Naive thymus-derived CD8-positive, alpha-beta T cell (primary cell): ENCODE measurements around the gene PRKRIP1. TPM values are rescaled to one million over a fixed set of nuclear protein-coding genes. Genes with fewer than 3 reads are reported as not detected.
"Not testable (repeated sequence)": the region's sequence is repeated elsewhere in the genome, so short reads cannot be mapped to it uniquely, and the experiment has no call there.

ENCODE experiments used
- ATAC-seq, 2 donors: fragments of 150-1000 bp; cut with Tn5 transposase in 1 of 2; sonication (Bioruptor Pico), chemical (Tn5 transposase) in 1 of 2; 1 replicate in 1 of 2; 2 replicates in 1 of 2; pipeline ENCODE4 v1.10.0; 2021; ENCODE audit warnings: mild to moderate bottlenecking in 2 of 2, moderate library complexity in 2 of 2
- POLR2A ChIA-PET: fragments of 350-600 bp; sonication (Branson Sonifier 250); formaldehyde crosslinking; loops from one replicate; lab custom pipeline; 2021; ENCODE audit warnings: antibody characterized with exemption; lab: Charles Lee
- DNase-seq, 10 donors: peaks; one replicate each; pipeline versions ENCODE4 v3.0.0 to v3.0.0-alpha.2; 2020 to 2022
- H3K27ac Mint-ChIP-seq, 10 donors: one replicate each; pipeline ENCODE4 v1.8.0; 2020 to 2022; ENCODE audit warnings: mild to moderate bottlenecking in 10 of 10, mixed read lengths in 10 of 10, moderate library complexity in 4 of 10, inconsistent platforms in 1 of 10
- H3K27me3 Mint-ChIP-seq, 5 donors: one replicate each; pipeline ENCODE4 v1.8.0; 2021 to 2022; ENCODE audit warnings: mixed read lengths in 5 of 5
- H3K36me3 Mint-ChIP-seq, 3 donors: one replicate each; pipeline ENCODE4 v1.8.0; 2020 to 2022; ENCODE audit warnings: mixed read lengths in 3 of 3, mild to moderate bottlenecking in 2 of 3, inconsistent platforms in 1 of 3
- H3K4me1 Mint-ChIP-seq, 4 donors: one replicate each; pipeline ENCODE4 v1.8.0; 2021 to 2022; ENCODE audit warnings: mixed read lengths in 4 of 4
- H3K4me3 Mint-ChIP-seq, 10 donors: one replicate each; pipeline ENCODE4 v1.8.0; 2020 to 2022; ENCODE audit warnings: mild to moderate bottlenecking in 10 of 10, mixed read lengths in 10 of 10, moderate library complexity in 6 of 10, inconsistent platforms in 1 of 10
- H3K9me3 Mint-ChIP-seq, 9 donors: one replicate each; pipeline ENCODE4 v1.8.0; 2020 to 2022; ENCODE audit warnings: mixed read lengths in 9 of 9, mild to moderate bottlenecking in 3 of 9, inconsistent platforms in 1 of 9, moderate library complexity in 1 of 9
- polyA plus RNA-seq, 3 donors: library from polyadenylated mRNA; unstranded; fragments of 300-500 nt; fragmentation: Illumina TruSeq; gene quantifications; one replicate each; pipeline ENCODE4 v1.2.3, GENCODE V29; 2021
- total RNA-seq, 8 experiments: library from RNA in 2 of 8; stranded (reverse) in 2 of 8; gene quantifications; one replicate each; pipeline ENCODE4 v1.2.3 and lab custom pipeline; 2021 to 2026

PRKRIP1 gene
- total and polyA plus RNA-seq, 5 experiments from 2014 or later: 13.4 to 47.9 (median 27.0) TPM

- H3K4me1 Mint-ChIP-seq: peaks cover 4 to 9% (median 5%) of the 10 kb centered on the region in 4 donors
- H3K9me3 Mint-ChIP-seq: no peaks in the 10 kb centered on the region
- no peak overlapping the region for H3K27ac Mint-ChIP-seq
Measured at GRCh38 chr7:102451371-102452054, 55.4 kb downstream of the PRKRIP1 start.

GRCh38 chr7:102452451-102452850 is 56.3 kb downstream of the PRKRIP1 start:
- DNase-seq (no peak), ATAC-seq (no peak)
- H3K27me3 Mint-ChIP-seq: no peaks in the 10 kb centered on the region
- POLR2A ChIA-PET: interaction anchor here (1.2 to 3.5 kb wide), 3 partner anchors 26 to 40 kb away, joined by 3 to 17 read pairs (median 8); no protein-coding TSS in a partner anchor
- H3K27ac Mint-ChIP-seq: peak overlapping the region in 1 of 10 donors; percentile 27
- peaks cover 4 to 8% (median 5%) of the 10 kb centered on the region in 4 donors for H3K4me1 Mint-ChIP-seq
- no peak overlapping the region for H3K4me3 Mint-ChIP-seq
- H3K9me3 Mint-ChIP-seq: no peaks in the 10 kb centered on the region
- peaks cover 0 to 22% (median 2%) of the 10 kb centered on the region in 3 donors for H3K36me3 Mint-ChIP-seq

More at GRCh38 chr7:102451371-102452054, 55.4 kb downstream of the PRKRIP1 start:
- H3K36me3 Mint-ChIP-seq: peaks cover 0 to 21% (median 4%) of the 10 kb centered on the region in 3 donors
- H3K4me3 Mint-ChIP-seq: no peak overlapping the region
- no peak for ATAC-seq
- no peak for DNase-seq
- POLR2A ChIA-PET: interaction anchor here (0.7 to 3.5 kb wide), 5 partner anchors 25 to 55 kb away, joined by 3 to 17 read pairs (median 5); partner anchors contain the start of gene PRKRIP1
- H3K27me3 Mint-ChIP-seq: no peaks in the 10 kb centered on the region

- POLR2A ChIA-PET: no interaction called here
- ATAC-seq (no peak), DNase-seq (no peak)
- Mint-ChIP-seq H3K9me3 (no peaks in the 10 kb centered on the region), H3K36me3 (peaks cover 0 to 26% (median 2%) of the 10 kb centered on the region in 3 donors), H3K4me1 (peaks cover 4 to 8% (median 5%) of the 10 kb centered on the region in 4 donors), H3K27me3 (no peaks in the 10 kb centered on the region), H3K27ac (peak overlapping the region in 3 of 10 donors; percentile 17 to 49 (median 28)), H3K4me3 (no peak overlapping the region)
Measured at GRCh38 chr7:102453319-102453718, 57.2 kb downstream of the PRKRIP1 start.

- Mint-ChIP-seq H3K4me1 (peaks cover 4 to 6% (median 5%) of the 10 kb centered on the region in 4 donors), H3K27ac (no peak overlapping the region), H3K27me3 (no peaks in the 10 kb centered on the region), H3K4me3 (no peak overlapping the region), H3K9me3 (no peaks in the 10 kb centered on the region), H3K36me3 (peaks cover 0 to 29% (median 2%) of the 10 kb centered on the region in 3 donors)
- POLR2A ChIA-PET: interaction anchor here (0.5 to 0.6 kb wide), 2 partner anchors 13 to 48 kb away, joined by 3 to 7 read pairs; no protein-coding TSS in a partner anchor
- ATAC-seq: no peak
- no peak for DNase-seq
Measured at GRCh38 chr7:102454468-102454867, 58.3 kb downstream of the PRKRIP1 start.

GRCh38 chr7:102454932-102455331 is 58.8 kb downstream of the PRKRIP1 start:
- H3K27me3 Mint-ChIP-seq, DNase-seq, H3K27ac Mint-ChIP-seq, H3K9me3 Mint-ChIP-seq, H3K4me3 Mint-ChIP-seq, ATAC-seq, H3K4me1 Mint-ChIP-seq: not testable (repeated sequence)
- POLR2A ChIA-PET: interaction anchor here (0.5 kb wide), 1 partner anchor 12 kb away, joined by 7 read pairs; no protein-coding TSS in a partner anchor
- H3K36me3 Mint-ChIP-seq: peaks cover 0 to 29% (median 2%) of the 10 kb centered on the region in 3 donors

GRCh38 chr7:102455596-102455995 is 59.4 kb downstream of the PRKRIP1 start:
- POLR2A ChIA-PET: interaction anchor here (0.9 kb wide), 1 partner anchor 12 kb away, joined by 3 read pairs; no protein-coding TSS in a partner anchor
- DNase-seq: no peak
- Mint-ChIP-seq H3K4me1 (peaks cover 1 to 3% (median 1%) of the 10 kb centered on the region in 4 donors), H3K4me3 (no peak overlapping the region), H3K27ac (no peak overlapping the region), H3K9me3 (no peaks in the 10 kb centered on the region), H3K36me3 (peaks cover 0 to 29% (median 2%) of the 10 kb centered on the region in 3 donors), H3K27me3 (no peaks in the 10 kb centered on the region)
- ATAC-seq: no peak

- no peaks in the 10 kb centered on the region for H3K9me3 Mint-ChIP-seq
- POLR2A ChIA-PET: interaction anchor here (0.9 to 1.4 kb wide), 2 partner anchors 12 to 39 kb away, joined by 3 to 6 read pairs; no protein-coding TSS in a partner anchor
- H3K4me1 Mint-ChIP-seq: peaks cover 4 to 6% (median 4%) of the 10 kb centered on the region in 4 donors
- no peak overlapping the region for H3K4me3 Mint-ChIP-seq
- no peaks in the 10 kb centered on the region for H3K27me3 Mint-ChIP-seq
- no peak for DNase-seq
- H3K36me3 Mint-ChIP-seq: peaks cover 0 to 31% (median 2%) of the 10 kb centered on the region in 3 donors
- no peak overlapping the region for H3K27ac Mint-ChIP-seq
- ATAC-seq: no peak
Measured at GRCh38 chr7:102456327-102456726, 60.2 kb downstream of the PRKRIP1 start.

- POLR2A ChIA-PET: interaction anchor here (1.4 kb wide), 1 partner anchor 40 kb away, joined by 6 read pairs; no protein-coding TSS in a partner anchor
- peaks cover 4 to 17% (median 8%) of the 10 kb centered on the region in 4 donors for H3K4me1 Mint-ChIP-seq
- ATAC-seq (no peak), DNase-seq (no peak)
- no peaks in the 10 kb centered on the region for H3K27me3 Mint-ChIP-seq
- H3K4me3 Mint-ChIP-seq: no peak overlapping the region
- H3K27ac Mint-ChIP-seq: no peak overlapping the region
- H3K9me3 Mint-ChIP-seq: no peaks in the 10 kb centered on the region
- peaks cover 0 to 31% (median 2%) of the 10 kb centered on the region in 3 donors for H3K36me3 Mint-ChIP-seq
Measured at GRCh38 chr7:102457352-102457924, 61.3 kb downstream of the PRKRIP1 start.

GRCh38 chr7:102459221-102459844 is 63.2 kb downstream of the PRKRIP1 start:
- peaks cover 8 to 30% (median 21%) of the 10 kb centered on the region in 4 donors for H3K4me1 Mint-ChIP-seq
- H3K36me3 Mint-ChIP-seq: peaks cover 0 to 31% (median 2%) of the 10 kb centered on the region in 3 donors
- DNase-seq (no peak), ATAC-seq (no peak)
- POLR2A ChIA-PET: interaction anchor here (0.7 kb wide), 1 partner anchor 53 kb away, joined by 3 read pairs; no protein-coding TSS in a partner anchor
- H3K9me3 Mint-ChIP-seq: no peaks in the 10 kb centered on the region
- H3K4me3 Mint-ChIP-seq: no peak overlapping the region
- no peak overlapping the region for H3K27ac Mint-ChIP-seq
- H3K27me3 Mint-ChIP-seq: no peaks in the 10 kb centered on the region

GRCh38 chr7:102460467-102460866 is 64.3 kb downstream of the PRKRIP1 start:
- Mint-ChIP-seq H3K4me1 (peaks cover 6 to 34% (median 24%) of the 10 kb centered on the region in 4 donors), H3K4me3 (peak overlapping the region in 1 of 10 donors; percentile 43), H3K36me3 (peaks cover 0 to 31% (median 2%) of the 10 kb centered on the region in 3 donors), H3K9me3 (no peaks in the 10 kb centered on the region), H3K27me3 (no peaks in the 10 kb centered on the region), H3K27ac (peak overlapping the region in 2 of 10 donors; percentile 27 to 33)
- POLR2A ChIA-PET: interaction anchor here (0.6 to 1.3 kb wide), 2 partner anchors 35 to 56 kb away, joined by 3 to 4 read pairs; no protein-coding TSS in a partner anchor
- ATAC-seq (no peak), DNase-seq (no peak)

GRCh38 chr7:102463841-102464576 is 67.8 kb downstream of the PRKRIP1 start:
- DNase-seq (peak in 1 of 10 donors; percentile 13), ATAC-seq (no peak)
- no peaks in the 10 kb centered on the region for H3K9me3 Mint-ChIP-seq
- POLR2A ChIA-PET: interaction anchor here (0.7 to 2.7 kb wide), 9 partner anchors 8 to 59 kb away, joined by 3 to 18 read pairs (median 5); no protein-coding TSS in a partner anchor
- H3K36me3 Mint-ChIP-seq: peaks cover 0 to 11% (median 0%) of the 10 kb centered on the region in 3 donors
- H3K4me3 Mint-ChIP-seq: peak overlapping the region; percentile 83 to 95 (median 88)
- peak overlapping the region; percentile 80 to 94 (median 85) for H3K27ac Mint-ChIP-seq
- peaks cover 12 to 47% (median 35%) of the 10 kb centered on the region in 4 donors for H3K4me1 Mint-ChIP-seq
- H3K27me3 Mint-ChIP-seq: no peaks in the 10 kb centered on the region
